GM19239 (cell line): ENCODE data around the gene ERBB4.

Experiments used
- DNase-seq: peaks from one replicate; pipeline ENCODE4 v3.0.0; 2011; ENCODE audit warnings: low spot score; ENCODE audit not compliant: insufficient read length
- FAIRE-seq: peaks from 2 replicates; lab custom pipeline; 2011; peaks lifted over from hg19 to GRCh38; lab: Jason Lieb, UNC

ERBB4 gene

DNA sequence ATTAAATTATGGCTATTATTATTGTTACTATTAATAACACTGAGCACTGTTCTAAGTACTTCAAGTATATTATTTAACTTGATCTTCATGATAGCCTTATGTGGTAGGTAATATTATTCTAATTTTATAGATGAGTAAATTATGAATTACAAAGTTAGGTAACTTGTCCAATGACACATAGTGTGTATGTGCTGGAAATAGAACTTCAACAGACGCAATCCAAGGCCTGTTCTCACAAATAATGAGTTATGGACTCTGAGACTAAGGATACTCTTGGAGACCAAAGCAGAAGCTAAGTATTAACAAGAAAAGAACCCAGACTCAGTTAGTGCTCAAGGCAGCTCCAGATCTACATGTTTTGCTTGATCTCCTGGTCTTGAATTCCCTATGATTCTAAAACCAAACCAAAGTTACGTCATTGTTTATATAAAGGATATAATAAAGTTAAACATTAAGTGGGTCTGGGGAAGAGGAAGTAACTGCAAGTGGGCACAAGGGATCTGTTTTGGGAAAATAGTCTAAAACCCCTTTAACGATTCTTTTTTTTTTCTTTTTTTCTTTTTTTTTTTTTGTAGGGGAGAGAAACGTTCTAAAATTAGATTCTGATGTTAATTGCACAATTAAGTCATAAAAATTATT, 211.3 kb downstream of the ERBB4 start:
- no peak for DNase-seq
- FAIRE-seq = no peak

DNA sequence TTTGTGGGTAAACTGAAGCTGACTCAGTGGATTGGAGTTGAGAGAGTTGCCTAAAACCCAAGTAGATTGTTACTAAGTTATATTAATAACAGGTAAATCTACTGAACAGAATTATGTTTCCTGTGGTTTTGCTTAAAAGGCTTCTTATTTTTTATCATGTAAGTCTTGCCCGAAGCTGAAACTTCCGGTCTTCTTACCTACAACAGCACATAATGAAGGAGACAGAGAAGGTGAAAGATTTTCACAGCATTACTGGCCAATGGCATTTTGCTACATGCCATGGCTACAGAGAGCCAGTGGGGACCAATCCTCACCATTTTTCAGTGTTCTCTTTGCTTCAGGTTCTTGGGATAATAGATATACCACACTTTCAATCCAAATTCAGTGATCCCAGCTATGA, 220.0 kb downstream of the ERBB4 start:
- no peak for DNase-seq
- no peak for FAIRE-seq

DNA sequence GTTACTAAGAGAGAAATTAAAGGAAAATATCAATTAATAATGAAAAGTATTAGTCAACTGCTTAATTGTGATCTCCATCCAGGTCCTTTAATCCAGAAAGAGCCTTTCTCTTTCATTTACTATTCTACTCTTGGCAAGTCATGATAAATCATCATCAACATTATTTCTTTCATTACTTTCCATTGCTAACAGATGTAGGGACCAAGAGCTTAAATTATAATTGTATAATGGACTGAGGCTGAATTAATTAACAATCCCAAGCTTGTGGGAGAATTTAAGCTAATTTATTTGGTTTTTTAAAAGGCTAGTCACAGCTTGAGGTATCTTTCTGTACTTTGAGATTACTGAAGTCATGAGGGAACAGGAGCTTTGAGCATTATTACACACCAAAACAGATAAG, 223.9 kb downstream of the ERBB4 start:
- DNase-seq (no peak), FAIRE-seq (no peak)

DNA sequence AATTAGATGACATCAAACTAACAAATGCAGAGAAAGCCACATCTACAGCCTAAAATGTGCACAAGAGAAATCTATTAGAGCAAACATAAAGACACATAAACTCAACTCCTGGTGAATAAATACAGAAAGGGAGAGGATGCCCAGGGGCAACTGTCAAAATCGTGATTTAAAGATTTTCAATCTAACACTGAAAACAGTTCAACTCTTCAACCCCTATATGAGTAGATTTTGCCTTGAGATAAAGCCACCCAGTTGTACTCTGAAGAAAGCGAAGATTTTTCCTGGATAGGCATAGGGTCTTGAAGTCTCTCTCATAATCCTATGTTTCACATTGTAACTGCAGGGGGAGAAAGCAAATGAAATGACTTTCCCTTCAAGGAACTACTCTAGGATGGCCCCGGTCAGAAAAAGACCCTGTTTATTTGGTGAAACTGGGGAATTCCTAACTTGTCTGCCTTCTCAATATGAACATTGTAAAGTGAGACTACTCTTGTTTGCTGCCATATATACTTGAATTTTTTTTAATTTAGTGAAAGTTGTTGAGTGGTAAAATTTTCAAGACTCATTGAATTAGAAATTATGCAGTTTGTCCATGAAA, 226.7 kb downstream of the ERBB4 start:
- no peak for DNase-seq
- no peak for FAIRE-seq

DNA sequence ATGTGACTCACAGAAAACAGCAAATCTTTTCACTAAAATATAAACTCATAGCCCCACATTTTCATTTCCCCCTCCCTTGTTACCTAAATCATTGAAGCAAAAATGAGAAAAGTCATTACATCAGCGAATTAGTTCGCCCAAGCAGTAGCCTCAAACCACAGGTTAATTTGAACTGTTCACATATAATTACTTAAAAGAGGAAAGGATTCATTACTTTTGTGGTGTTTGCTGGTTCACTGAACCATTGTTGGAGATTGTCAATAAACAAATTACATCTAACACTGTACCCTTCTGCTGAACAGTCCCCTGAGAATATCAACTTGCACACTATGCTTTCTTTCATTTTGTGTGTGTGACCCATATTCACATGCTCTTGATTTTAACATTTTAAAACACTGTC, 238.7 kb downstream of the ERBB4 start:
- no peak for FAIRE-seq
- DNase-seq = no peak

DNA sequence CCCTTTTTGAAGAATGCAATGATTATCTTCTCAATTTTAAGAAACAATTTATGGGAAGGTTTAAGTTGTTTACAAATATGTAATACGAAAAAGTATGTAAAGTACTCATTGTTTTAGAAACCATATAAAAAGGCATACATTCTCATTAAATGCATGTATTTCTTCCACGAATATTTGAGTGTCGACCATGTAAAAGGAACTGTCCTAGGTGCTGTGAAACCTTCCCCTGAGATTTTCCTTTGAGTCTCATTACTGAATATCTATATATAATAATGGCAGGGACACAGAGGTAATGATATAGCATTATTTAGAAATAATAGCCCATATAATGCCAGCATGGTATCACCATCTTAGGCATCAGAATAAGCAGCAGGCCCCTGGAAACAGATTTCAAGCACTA, 239.3 kb downstream of the ERBB4 start:
- FAIRE-seq (no peak), DNase-seq (no peak)

DNA sequence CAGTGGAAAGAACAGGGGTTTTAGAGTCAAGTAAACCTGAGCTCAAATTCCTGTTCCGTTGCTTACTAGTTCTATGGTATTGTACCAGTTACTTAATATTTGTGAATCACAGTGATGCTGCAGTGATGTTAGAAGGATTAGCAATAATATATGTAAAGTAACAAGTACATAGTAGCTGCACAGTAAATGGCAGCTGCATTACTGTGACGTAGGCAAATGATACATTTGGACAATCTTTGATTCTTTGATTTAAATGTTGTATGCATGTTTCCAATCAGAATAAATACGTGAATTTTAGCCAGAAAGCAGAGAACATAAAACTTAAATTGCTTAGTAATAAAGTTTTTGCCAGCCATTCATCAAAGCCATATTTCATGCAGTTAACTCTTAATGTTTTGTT, 243.0 kb downstream of the ERBB4 start:
- no peak for FAIRE-seq
- DNase-seq = no peak

DNA sequence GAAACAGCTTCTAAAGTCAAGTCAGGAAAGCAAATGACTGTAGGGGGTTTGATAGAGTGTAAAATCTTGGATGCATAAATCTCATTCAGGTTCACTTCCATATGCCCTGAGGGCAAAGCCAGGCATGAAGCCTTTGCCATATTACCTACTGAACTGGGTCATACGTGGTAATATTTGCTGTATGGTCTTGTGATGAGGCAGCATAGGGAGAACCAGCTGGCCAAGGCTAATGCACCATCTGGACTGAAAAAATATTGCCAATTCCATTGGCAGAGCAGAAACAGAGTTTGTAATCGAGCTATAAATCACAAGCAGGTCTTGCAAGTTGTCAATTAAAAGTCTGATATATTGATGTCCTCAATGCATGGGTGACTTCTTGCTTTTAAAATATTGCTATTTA, 243.8 kb downstream of the ERBB4 start:
- no peak for DNase-seq
- no peak for FAIRE-seq

DNA sequence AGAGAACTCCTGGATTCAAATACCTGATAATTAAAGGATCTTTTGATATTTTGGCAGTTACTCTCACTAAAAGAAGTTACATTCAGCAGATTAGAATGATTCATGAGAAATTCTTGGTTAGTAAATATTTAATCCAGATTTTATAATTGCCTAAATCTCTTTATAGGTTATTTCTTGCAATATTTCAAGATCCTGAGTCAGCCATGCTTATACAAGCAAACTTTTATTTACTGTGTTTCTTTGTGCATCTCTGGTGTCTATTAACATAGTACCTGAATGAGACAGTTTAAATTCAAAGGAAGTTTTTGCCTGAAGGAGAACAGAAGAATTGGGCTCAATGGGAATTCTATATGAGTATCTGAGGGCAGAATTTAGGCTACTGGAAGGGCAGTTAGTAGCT, 249.3 kb downstream of the ERBB4 start:
- FAIRE-seq = no peak
- no peak for DNase-seq

DNA sequence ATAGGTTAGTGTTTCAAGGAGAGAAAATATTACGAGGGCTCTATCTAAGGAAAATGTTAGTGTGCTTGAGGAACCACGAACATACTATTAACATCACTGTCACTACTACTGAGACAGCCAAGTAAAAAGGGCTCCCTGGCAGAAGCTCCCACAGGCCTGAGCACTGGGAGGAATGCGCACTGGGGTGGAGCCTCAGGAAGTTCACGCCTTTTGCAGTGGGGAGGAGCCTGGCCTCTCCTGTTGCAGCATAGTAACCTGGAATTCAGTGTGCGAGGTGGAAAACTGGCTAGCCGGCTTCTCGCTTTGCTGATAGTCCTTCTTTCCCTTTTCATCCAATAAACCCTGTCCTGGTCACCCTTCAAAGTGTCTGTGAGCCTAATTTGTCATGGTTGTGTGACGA, 250.3 kb downstream of the ERBB4 start:
- FAIRE-seq (no peak), DNase-seq (no peak)

DNA sequence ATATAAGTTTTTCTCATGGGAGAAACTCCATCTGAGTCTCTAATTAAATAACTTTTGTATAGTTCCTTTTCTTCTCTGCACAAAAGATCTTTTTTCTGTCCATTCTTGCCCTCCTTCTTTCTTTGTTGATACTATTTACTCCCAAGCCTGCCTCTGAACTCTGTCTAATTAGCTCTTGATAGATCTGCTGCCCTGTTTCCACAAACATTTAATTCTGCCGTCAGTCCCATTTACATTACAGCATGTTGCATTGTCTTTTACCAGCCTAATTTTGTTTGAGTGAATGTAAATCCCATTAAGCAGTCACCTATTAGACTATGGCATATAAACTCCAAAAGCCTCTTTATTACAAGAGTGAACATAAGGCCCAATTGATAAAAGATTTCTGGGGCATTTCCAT, 254.4 kb downstream of the ERBB4 start:
- DNase-seq = no peak
- no peak for FAIRE-seq

DNA sequence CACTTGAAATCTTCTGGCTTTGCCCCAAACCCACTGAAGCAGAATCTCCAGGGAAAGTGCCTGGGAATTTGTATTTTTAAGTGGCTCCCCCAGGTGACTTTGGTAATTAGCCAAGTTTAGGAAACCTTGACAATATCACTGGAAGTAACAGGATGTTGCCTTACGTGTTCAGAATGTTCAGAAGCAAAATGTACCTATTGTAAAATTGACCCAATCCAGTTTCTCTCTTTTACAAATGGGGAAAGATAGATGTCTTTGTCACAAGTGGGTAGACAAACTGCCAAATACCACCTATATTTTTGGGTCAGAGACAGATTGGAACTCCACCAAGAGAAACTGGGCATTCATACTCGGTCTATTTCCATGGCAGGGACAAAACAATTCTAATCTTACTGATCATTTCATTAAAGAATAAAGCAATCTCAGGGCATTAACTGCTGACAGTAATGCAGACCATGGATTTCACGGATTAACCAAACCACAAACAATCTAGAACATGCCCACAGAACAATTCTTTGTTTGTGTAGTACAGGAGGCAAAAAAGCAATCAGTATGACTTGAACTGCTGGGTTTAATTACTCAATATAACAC, 255.8 kb downstream of the ERBB4 start:
- no peak for DNase-seq

DNA sequence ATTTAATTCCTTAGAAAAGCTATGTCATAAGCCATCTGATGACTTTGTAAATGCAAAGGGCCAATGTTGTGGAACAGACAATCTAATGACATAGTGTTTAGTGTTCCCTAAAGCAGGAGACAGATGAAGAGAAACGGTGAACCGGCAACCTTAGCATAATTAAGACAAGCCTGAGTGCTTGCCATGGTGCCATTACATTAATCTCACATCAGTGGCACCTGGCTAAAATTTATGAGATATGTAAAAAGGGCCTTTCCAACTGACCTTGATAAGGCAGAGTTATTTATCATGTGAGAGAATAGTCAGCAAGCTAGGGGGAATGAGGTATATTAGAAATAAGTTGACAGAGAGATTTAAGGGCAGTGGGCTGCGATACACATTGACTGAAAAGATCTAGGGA, 261.8 kb downstream of the ERBB4 start:
- DNase-seq = no peak
- no peak for FAIRE-seq

More for the DNA sequence above, 255.8 kb downstream of the ERBB4 start:
- FAIRE-seq = no peak

DNA sequence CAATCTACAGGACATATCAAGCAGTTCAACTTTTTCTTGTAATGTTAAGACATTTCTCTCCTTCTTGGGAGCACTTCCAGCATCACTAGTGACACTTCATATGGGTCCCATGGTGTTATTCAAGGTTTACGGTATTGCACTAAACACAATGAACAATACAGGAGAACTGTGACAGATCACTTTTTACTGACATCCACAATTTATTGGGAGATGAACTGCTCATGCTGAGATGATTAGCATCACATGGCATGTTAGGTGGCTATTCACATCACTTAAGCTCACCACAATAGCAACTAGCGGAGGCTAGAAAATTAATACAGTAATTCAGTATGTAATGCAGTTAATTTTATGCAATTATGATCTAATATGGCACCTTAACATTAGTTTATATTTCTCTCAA, 264.4 kb downstream of the ERBB4 start:
- DNase-seq = no peak
- no peak for FAIRE-seq

DNA sequence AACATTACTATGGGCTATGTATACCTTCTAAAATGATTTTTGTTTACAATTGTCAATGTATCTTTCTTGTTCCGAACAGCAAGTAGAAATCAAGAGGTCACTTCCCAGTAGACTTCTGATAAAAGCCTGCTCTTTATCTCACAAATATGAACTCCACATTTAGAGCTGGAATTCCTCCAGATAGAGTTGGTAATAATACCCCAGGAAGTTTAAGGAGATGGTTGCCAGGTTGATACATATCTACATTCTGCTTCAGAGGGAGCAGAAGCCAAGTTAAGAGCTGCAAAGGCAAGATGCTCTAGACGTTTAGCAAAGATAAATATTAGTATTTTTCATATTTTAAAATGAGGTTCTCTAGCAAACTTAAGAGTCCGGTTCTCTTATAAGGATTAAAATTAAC, 267.0 kb downstream of the ERBB4 start:
- FAIRE-seq = no peak
- no peak for DNase-seq

DNA sequence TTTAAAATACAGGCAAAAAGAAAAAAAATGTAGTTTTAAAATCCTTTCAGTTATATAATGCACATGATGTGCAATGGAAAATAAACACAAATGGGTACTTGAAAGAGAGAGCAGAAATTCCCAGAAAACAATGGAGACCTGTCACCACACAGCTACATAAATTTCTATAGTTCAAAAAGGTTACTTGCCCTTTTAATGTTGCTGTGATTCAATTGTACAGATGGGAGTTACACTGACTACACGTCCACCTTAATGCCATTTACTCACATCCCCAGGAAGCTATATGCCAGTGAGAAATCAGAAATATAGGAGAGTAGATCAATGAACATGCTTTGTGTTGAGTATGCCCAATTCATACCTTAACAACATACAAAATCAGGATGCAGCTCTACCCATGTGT, 269.6 kb downstream of the ERBB4 start:
- FAIRE-seq (no peak), DNase-seq (no peak)

DNA sequence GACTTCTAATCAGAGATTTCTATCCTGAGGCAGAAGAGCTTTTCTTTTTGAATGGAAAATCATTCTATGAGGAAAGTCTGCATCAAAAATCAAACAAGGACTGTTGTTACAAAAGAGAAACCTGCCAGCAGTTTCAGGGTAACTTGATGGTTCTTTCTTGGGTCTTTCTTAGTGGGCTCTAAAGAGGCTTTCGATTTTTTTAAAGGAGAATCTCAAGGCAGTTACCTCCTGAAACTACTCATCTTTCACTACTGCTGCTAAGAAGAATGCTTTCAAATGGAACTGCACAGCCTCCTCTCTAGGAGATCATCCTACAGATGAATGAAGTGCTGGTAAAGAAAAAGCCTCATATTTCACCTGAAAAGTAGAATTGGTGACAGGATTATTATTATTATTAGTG, 272.3 kb downstream of the ERBB4 start:
- FAIRE-seq (no peak), DNase-seq (no peak)

DNA sequence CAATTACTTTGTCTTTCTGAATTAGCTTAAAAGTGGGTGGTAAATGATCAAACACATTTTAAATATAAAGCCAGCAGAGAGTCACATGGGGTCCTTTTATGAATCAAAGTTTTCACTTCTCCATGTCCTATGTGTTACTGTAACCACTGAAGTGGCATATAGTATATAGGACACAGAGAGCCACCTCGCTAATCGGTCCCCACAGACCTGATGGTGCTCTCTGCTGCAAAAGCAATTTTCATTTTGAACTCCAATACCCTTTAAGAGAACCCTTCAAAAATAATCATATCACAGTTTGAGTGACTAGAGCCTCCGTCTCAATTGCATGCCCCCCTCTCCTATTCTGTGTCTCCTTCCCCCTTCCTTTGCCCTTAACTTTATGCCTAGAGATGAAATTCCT, 272.8 kb downstream of the ERBB4 start:
- DNase-seq (no peak), FAIRE-seq (no peak)

DNA sequence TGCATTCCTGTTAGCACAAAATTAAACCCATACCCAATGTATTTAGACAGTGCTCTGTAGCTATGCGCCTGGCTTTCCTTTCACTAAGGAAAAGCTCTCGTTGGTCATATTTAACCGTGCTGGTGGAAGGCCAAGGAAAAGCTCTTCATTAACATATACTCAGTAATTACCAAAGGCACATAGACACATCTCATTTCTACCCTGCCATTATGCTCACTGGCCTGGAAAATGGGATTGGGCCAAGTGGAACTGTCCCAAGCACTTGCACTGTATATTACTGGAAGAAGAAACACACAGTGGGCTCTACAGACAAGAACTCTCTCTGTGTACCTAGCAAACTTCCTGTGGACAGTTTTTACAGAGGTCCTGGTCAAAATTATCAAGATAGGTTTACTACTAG, 274.4 kb downstream of the ERBB4 start:
- FAIRE-seq (no peak), DNase-seq (no peak)

DNA sequence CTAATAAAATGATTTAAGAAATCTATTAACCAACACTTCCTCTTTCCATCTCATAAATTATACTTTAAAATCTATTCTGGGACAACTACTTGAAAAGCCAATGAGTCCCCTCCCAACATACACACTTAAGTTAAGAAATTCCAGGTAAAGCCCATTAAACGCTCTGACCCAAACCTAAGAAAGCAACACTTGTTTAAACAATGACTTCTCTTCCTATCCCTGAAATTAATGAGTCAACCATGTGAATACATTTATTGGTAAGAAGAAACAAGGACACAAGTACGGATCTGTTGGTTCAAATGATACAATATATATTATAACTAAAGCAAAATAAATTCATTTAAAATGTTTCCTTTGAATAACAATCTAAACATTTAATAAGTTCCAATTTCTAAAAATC, 279.4 kb downstream of the ERBB4 start:
- FAIRE-seq (no peak), DNase-seq (no peak)

DNA sequence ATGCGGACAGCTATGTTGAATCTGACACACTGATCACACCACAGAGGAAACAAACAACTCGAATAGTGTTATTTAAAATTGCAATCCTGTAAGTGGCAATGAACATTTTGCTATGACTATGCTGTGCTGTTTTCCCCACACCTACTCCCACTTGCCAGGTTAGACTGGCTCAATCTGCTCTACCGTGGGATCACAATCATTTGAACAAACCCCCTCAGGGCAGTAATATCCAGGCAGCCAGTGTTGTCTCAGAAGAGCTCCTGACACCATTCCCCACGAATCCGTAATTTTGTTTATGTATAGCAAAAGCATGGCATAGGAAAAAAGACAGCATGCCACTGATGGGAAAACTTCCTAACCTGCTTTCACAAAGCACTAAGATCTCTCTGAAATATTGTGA, 284.3 kb downstream of the ERBB4 start:
- FAIRE-seq (no peak), DNase-seq (no peak)

DNA sequence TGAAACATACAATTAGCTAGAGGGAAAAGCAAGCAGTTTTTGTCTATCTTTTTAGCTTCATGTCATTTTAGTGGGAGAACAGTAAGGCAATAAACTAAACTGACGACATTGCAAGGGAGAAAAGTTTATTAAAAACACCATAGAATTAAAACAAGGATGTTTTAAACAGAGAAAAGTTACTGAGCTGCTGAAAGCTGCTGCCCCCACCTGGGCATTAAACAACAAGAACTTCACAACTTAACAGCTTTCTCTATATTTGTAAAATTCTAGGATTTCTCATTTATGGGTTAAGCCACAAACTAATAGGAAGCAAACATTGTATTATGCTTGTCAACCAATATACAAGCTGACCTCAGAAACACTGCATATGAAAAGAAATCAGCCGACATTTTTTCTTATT, 289.2 kb downstream of the ERBB4 start:
- DNase-seq (no peak), FAIRE-seq (no peak)
